ENCODE data around the gene SH3RF2.
"Not testable (repeated sequence)": the region's sequence is repeated elsewhere in the genome, so short reads cannot be mapped to it uniquely, and the experiment has no call there.

The SH3RF2 gene

DNA sequence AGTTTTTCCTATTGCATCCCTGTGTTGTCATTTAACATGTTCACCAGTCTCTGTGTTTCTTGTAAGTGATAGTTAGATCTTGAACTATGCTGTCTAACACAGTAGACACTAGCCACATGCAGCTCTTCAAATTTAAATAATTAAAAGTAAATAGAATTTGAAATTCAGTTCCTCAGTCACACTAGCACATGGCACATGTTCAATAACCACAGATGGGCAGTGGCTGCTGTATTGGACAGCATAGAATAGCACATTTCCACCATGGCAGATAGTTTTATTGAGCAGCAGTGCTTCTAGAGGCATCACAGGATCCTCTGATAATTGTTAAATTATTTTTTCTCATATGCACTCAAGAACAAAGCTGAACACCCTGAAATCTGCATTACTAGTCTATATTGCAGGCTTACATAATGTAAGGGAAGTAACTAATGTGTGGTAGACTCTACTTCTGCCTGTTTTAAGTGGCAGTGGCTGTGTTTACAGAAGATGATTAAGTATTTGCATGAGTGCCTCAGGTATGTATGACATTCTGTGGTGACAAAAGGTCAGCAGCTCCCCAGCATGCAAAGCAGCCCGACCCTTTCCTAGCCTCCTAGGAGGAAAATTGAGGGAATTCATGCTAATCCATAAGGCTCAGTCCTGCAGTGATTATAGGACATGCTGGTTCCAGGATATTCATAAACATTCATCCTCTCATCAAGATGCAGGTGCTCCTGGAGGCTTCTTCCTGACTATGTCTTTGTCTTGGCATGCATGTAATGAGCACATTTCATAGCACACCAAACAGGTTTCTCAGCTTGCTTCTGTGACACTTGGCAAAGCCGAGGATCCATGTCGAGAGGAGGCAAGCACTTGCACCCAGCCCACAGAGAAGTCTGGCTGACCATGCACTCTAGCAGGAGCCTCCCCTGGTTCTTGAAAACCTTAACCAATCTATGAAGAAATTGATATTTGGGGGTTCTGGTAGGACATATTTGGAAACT lies 45.5 kb downstream of the SH3RF2 start:
- DNase-seq, result no peak

DNA sequence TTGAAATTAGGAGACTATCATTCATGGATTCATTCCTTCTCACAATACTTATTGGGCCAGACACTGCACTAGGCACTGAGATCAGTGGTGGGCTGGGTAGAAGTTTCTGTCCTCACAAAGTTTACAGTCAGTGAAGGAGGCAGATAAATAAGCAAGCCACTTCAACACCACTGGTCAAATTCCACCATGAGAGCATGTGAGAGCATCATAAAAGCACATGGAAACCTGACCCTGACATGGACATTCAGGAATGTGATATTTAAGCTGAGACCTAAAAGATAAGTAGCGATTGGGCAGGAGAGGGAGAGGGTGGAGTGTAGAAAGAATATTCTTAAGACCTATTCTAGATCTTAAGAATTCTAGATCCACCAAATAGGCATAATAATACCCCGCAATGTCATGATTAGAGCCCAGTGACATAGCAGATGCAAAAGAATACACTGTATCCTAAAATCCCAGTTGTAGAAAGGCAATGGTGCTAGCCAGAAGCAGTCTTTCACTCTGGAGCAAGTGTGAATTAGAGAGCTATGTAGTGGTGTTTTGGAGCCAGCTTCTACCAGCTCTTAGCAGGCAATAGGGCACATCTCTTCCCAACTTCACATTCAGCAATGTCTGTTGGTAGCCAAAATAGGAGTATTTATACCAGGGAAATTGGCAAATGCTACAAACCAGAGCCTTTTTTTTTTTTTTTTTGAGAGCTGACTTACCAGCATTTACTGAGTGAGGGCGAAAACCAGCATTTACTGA lies 46.4 kb downstream of the SH3RF2 start:
- no peak for DNase-seq

DNA sequence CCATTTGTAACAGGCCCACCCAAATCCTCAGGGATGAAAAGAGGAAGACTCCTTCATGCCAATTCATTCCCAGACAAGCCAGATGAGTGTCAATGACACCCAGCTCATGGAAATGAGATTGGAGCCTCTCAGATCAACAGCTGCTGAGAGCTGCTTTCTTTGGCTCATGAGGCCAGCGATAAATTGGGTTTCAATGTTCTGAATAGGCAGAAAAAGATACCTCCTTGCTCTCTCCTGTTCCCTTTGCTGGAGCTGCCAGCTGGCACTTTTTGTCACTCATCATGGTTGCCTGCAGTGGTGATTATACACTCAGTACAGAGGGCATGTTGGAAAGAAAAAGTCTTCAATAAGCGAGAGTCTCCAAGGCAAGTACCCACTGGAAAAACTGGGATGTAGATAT lies 47.1 kb downstream of the SH3RF2 start:
- no peak for DNase-seq

DNA sequence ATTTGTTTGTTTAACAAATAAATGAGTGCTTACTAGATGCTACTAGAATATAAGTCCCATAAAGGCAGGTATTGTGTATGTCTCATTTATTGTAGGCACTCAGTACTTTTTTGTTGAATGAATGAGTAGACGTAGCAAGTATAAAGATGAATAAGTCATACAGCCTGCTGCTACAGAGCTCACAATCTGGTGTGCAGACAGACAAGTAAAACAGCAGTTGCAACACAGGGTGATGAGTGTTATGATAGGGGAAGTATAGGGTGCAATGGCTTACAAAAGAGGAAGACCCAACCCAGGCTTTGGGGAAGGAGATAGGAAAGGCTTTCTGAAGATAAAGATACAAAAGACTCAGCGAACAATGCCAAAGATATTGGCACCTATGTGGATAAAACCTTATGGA lies 47.7 kb downstream of the SH3RF2 start:
- DNase-seq, result no peak

DNA sequence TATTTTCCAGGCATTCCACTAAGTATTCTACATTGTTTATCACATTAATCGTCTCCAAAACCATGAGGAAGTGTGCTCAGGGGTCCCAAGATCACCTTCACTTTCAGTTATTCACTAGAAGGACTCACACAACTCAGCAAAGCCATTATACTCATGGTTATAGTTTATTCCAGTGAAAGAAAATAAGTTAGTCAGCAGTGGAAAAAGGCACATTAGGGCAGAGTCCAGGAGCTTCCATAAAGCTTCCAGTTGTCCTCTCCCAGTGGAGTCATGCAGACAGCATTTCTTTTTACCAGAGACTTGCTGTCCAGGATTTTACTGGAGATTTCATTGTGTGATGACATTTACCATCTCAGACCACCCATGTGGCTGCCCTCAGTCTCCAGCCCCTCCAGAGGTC lies 51.5 kb downstream of the SH3RF2 start:
- no peak for DNase-seq

DNA sequence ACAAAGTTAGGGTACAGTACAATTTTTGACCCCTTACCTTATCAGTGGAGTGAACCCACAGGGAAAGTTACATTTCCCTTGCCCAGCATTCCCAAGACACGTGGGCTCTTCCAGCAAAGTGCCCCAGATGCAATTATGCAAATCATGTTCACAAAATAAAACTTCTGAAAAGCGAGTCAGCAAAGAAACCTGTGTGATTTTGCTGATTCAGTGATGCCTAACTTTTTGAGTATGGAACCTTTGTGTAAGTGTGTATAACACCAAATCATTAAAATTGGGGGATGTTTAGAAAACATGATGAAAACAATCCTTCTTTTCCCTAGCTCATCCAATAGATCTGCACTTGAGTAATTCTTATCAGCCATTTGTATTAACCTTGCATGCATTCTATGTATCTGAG lies 52.6 kb downstream of the SH3RF2 start:
- no peak for DNase-seq

DNA sequence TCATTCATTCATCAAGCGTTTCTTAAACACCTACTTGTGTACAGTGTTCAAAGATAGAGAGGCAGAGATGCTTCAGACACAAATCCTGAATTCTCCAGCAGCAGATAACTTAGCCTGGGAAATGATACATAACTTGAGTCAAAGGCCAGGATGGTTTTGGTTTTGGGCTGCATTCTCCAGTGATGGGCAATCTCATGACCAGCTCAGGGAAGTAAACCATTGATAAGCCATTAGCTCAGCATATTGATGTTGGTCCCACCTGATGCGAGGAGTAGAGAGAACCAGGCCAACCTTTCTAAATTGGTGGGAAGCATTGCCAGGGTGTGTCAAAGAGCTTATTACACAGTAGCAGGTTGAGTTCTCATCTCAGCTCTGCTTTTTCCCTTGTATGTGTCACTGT lies 53.0 kb downstream of the SH3RF2 start:
- no peak for DNase-seq

DNA sequence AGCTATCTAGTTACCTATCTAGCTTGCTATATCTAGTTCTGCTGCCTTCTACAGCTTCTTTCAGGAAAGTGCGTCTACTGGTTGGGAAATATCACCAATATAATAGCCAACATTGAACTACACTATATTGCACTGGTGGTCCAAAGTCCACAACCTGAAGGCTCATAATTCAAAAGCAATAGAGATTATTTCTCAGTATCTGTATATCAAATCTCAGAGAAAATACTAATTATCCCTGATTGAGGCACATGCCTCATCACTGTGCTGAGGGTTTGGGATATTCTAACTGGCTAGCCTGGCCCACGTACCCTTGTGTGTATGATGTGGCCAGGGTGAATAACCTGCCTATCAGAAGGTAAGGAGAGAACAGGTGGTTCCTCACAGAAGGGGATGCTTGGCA lies 53.8 kb downstream of the SH3RF2 start:
- no peak for DNase-seq

DNA sequence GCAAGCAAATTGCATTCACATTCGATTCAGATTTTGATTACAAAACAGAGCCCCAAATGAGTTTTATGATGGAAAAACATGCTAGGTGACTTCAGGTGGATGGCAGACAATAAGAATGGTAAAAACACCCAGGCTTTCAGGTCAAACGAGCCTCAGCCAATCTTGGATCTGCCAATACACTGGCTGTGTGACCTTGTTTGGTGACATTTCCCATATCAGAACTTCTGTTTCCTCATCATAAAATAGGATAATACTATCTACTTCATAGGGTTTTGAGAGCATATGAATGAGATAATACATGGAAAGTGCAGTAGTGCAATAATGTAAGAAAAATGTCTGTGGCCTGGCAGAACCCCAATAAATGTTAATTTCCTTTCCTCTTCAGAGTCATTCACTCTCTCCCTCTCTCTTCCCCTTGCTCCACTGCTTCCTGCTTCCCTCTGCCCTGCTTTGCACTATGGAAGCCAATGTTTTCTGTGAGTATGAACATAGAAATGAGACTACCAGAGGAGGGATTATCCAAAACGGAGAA lies 54.7 kb downstream of the SH3RF2 start:
- DNase-seq, result no peak

DNA sequence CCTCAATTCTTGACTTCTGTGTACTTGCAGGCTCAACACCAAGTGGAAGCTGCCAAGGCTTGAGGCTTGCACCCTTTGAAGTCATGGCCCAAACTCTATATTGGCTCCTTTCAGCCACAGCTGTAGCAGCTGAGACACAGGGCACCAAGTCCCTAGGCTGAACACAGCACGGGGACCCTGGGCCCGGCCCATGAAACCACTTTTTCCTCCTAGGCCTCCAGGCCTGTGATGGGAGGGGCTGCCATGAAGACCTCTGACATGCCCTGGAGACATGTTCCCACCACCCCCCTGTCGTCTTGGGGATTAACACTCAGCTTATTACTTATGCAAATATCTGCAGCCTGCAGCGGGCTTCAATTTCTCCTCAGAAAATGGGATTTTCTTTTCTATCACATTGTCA lies 57.2 kb downstream of the SH3RF2 start:
- not testable (repeated sequence) for DNase-seq

DNA sequence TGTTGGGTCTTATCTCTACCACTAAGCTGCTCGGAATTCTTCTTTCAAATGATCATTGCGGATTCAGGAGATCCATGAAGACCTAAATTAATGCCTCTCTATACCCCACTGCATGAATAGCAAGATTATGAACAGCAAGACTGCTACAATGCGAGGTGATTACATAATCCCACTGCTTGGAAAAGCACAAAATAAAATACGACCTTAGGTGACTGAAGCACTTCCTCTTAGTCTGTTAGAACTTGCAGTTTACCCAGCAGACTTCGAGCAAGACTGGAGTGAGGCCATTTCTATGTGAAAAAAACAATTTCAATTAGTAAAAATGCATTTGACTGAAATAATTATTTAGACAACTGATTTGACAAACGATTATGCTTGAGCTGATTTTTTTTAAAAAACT lies 59.8 kb downstream of the SH3RF2 start:
- no peak for DNase-seq

DNA sequence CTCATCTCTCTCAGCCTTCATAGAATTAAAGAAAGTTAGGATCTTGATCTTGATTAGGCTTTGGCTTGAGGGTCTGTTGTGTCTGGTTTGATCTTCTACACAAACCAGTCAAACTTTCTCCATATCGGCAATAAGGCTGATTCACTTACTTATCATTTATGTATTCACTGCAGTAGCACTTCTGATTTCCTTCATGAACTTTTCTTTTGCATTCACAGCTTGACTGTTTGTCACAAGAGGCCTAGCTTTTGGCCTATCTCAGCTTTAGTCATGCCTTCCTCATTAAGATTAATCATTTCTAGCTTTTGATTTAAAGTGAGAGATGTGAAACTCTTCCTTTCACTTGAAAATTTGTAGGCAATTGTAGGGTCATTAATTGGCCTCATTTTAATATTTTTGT lies 62.8 kb downstream of the SH3RF2 start:
- DNase-seq, result no peak

DNA sequence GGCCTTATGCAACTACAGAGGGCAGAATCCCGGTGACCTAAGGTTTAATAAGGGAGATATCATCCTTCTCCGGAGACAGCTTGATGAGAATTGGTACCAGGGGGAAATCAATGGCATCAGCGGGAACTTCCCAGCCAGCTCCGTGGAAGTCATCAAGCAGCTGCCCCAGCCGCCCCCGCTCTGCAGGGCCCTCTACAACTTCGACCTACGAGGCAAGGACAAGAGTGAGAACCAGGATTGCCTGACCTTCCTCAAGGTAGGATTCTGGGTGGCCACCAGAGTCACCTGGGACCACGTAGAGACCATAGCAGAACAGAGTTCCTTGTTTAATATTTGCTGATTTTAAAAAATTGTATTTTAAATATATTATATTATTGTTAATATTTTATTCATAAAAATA lies 63.7 kb downstream of the SH3RF2 start:
- no peak for DNase-seq

DNA sequence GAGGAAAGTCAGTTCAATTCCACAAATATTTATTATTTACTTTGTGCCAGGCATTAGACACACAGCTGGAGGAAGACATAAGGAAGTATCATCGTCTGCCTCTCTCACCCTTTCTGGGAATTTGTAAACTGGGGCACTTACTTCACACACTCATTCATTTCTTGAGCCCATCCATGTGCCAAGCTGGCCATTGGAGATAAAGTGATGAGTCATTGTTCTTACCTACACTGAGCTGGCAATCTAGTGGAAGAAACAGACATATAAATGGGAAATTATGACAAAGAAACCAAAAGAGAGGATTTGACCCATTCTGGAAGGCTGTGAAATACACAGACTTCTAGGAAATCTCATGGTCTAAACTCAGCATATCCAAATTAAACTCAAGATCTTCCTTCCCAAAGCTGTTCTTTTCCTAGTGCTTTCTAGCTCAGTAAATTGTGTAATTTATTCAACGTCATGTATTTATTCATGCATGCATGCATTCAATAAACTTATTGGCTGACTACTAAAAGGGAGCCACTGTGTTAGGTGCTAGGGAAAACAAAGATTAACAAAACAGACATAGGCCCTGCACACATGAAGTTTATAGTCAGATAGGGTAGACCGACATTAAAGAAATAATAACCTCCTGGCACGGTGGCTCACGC lies 65.3 kb downstream of the SH3RF2 start:
- DNase-seq, result no peak

DNA sequence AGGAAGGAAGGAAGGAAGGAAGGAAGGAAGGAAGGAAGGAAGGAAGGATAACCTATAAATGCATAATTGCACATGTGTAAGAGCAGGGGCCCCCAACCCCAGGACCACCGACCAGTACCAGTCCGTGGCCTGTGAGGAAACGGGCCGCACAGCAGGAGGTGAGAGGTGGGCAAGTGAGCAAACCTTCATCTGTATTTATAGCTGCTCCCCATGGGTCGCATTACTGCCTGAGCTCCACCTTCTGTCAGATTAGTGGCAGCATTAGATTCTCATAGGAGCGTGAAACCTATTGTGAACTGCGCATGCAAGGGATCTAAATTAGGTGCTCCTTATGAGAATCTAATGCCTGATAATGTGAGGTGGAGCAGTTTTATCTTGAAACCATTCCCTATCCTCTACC lies 66.1 kb downstream of the SH3RF2 start:
- DNase-seq, result no peak

DNA sequence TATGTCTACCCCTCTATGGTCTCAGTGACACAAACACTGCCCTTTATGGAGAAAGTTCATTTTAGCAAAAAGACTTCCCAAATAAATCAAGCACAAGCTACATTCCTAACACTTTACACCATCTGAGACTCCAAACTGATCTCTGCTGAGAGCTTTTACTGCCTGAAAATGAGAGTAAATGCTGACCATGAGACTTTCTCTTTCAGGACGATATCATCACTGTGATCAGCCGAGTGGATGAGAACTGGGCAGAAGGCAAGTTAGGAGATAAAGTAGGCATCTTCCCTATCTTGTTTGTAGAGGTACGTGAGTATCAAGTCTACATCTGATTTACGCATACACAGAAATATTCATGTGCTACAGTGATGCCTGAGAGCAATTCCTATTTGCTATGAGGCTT lies 67.5 kb downstream of the SH3RF2 start:
- DNase-seq, result no peak

DNA sequence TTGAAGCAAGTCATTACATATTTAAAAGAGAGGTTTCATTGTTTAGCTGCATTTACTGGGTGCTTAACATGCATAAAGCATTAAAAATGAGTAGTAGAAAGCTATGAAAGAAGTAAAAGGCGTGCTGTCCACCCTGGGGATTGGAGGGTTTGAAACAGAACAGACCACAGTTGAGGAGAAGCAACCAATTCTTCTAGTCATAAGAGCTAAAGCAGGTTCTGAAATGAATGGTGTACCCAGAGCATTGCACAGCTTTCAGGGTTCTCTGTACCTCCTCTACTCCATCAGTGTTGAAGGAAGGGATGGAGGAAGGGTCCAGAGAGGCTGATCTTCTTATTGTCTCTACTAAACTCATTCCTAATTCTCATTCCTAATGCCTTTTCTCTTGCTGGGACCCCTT lies 68.9 kb downstream of the SH3RF2 start:
- no peak for DNase-seq

DNA sequence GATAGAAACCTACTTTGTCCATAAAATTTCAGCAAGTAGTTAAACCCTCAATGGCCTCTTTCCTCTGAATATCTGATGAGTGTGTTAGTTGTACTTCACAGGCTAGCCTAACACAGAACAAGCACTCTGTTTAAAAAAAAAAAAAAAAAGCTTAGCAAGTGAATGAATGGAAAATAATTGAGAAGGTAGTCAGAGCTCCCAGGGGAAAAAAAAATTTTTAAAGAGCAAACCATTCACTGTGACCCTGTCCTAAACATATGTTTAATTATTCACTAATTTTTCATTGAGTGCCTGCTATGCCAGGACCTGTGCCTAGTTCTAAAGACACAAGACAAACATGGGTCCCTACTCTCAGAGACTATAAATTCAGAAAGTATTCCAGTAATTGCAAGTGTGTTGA lies 69.3 kb downstream of the SH3RF2 start:
- no peak for DNase-seq

DNA sequence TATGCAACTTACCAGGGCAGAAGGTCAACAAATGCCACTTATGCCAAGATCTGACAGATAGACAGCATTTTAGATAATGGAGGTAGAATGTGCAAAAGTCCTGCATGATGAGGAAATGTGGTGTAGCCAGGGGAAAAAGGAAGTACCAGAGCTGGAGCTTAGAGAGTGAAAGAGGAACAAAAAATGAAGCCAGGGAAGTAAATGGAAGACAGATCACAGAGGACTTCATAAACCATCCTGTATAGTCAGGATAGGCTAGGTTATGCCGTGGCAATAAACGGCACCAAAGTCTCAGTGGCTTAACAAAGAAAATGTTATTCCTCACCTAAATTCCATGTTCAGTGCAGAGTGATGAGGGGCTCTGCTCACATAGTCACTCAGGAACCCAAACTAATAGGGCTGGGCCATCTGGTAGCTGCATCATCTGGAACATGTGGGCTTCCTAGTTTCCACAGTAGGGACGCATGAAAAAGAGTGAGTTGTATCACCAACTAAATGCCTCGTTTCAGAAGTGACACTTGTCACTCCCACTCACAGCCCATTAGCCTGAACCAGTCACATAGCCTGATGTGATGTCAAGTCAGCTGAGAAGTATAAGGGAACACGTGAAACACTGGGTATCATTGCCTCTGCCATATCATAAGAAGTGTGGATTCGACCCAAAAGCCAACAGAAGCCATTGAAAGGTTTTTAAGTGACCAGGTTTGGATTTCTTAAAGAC lies 70.3 kb downstream of the SH3RF2 start:
- no peak for DNase-seq

DNA sequence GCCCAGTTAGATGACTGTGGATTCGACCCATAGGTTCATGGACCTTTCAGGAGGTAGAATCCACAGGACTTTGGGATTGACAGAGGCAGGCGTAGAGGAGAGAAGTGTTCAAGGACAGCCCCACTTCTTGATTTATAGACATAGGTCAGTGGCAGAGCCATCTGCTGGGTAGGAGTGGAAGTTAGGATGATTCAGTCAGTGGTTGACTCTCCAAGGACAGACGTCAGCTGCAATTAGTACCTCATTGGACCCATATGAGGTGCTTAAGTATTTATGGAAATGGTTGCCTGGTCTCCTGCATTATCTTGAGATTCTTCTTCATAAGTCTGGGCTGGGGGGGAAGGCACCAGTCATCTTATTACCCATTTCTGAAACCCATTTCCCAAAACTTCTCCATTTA lies 70.9 kb downstream of the SH3RF2 start:
- no peak for DNase-seq

DNA sequence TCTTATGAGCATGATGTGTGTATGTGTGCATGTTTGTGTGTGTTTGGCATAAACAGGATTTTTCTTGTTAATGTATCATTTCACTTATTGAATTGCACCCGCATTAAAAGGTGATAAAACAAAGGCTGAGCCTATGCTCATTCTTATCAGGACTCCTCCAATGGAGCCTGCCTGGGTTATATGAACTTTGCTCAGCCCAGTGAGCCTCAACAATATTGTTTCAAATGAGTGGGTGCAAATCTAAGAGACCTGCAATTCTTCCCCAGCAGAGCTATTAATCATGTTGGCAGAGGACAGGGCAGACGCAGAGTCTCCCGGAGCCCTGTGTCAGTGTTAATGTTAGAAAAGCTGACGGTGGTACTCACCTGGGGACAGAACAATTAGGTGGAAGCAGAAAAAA lies 71.6 kb downstream of the SH3RF2 start:
- DNase-seq, result no peak

DNA sequence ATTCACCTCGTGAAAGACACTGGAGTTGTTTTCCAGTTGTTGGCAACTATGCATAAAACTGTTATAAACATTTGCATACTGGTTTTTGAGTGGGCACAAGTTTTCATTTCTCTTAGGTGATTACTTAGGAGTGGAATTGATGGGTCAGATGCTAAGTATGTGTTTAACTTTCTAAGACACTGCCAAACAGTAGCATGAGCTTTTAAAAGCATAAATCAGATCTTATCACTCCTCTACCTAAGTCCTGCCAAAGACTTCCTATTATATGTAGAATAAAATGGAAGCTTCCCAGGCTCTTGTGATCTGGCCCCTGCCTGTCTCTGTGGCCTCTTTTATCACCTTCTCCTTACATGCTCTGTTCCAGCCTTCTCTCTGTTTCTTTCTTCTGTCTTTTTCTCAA lies 72.6 kb downstream of the SH3RF2 start:
- DNase-seq, result no peak

DNA sequence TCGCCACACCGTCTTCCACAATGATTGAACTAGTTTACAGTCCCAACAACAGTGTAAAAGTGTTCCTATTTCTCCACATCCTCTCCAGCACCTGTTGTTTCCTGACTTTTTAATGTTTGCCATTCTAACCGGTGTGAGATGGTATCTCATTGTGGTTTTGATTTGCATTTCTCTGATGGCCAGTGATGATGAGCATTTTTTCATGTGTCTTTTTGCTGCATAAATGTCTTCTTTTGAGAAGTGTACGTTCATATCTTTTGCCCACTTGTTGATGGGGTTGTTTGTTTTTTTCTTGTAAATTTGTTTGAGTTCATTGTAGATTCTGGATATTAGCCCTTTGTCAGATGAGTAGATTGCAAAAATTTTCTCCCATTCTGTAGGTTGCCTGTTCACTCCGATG lies 74.1 kb downstream of the SH3RF2 start:
- not testable (repeated sequence) for DNase-seq
